Activated naive CD4-positive, alpha-beta T cell treated with anti-CD3 and anti-CD28 coated beads, Interleukin-2, amount 10 ng/mL, durations not matched to agents 7 days and 5 days (primary cell): Measurements from ENCODE around the gene FKBP8.

Source experiments
- CTCF ChIA-PET: fragments of 350-600 bp; sonication (Branson Sonifier 250); formaldehyde crosslinking; loops from one replicate; lab custom pipeline; 2021; ENCODE audit warnings: antibody characterized with exemption; lab: Charles Lee
- DNase-seq: peaks from one replicate; pipeline ENCODE4 v3.0.0-alpha.2; 2020
- H3K27ac Mint-ChIP-seq: one replicate; pipeline ENCODE4 v1.8.0; 2021; ENCODE audit warnings: mild to moderate bottlenecking, moderate library complexity, mixed read lengths
- H3K27me3 Mint-ChIP-seq: one replicate; pipeline ENCODE4 v1.8.0; 2021; ENCODE audit warnings: mild to moderate bottlenecking, mixed read lengths
- H3K36me3 Mint-ChIP-seq: one replicate; pipeline ENCODE4 v1.8.0; 2021; ENCODE audit warnings: mixed read lengths
- H3K4me1 Mint-ChIP-seq: one replicate; pipeline ENCODE4 v1.8.0; 2021; ENCODE audit warnings: mixed read lengths
- H3K4me3 Mint-ChIP-seq: one replicate; pipeline ENCODE4 v1.8.0; 2021; ENCODE audit warnings: mild to moderate bottlenecking, moderate library complexity, mixed read lengths
- H3K9me3 Mint-ChIP-seq: one replicate; pipeline ENCODE4 v1.8.0; 2021; ENCODE audit warnings: mixed read lengths

Gene FKBP8

DNA sequence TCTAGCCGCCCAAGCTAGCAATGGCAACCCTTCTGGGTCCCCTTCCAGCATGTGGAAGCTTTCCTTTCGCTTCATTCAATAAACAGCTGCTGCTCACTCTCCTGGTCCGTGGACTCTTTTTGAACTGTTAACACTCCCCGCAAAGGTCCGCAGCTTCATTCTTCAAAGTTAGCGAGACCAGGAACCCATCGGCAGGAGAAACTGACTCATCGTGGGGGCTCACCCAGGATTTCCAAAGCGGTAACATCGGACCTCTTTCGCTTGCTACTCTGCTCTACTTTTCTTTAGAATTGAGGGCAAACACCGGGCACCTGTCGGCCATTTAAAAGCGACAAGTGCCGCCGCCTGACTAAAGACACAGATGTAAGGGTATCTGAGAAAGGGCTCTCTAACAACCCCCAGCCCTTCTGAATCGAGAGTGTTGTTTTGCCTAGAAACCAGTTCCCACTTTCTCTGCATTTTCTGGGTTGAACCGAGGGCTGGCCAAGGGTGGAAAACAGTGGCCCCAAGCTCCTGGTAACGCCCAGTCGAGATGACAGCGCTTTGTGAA, 34.1 kb upstream of the FKBP8 start:
- Mint-ChIP-seq H3K27me3 (no peaks in the 10 kb centered on the region), H3K36me3 (peaks cover 35% of the 10 kb centered on the region), H3K4me1 (peaks cover 22% of the 10 kb centered on the region), H3K9me3 (no peaks in the 10 kb centered on the region), H3K4me3 (no peak overlapping the region), H3K27ac (no peak overlapping the region)
- CTCF ChIA-PET, result interaction anchor here (1.4 kb wide), 1 partner anchor 11 kb away, joined by 5 read pairs; the partner anchor contains the start of gene REX1BD
- DNase-seq, result no peak

DNA sequence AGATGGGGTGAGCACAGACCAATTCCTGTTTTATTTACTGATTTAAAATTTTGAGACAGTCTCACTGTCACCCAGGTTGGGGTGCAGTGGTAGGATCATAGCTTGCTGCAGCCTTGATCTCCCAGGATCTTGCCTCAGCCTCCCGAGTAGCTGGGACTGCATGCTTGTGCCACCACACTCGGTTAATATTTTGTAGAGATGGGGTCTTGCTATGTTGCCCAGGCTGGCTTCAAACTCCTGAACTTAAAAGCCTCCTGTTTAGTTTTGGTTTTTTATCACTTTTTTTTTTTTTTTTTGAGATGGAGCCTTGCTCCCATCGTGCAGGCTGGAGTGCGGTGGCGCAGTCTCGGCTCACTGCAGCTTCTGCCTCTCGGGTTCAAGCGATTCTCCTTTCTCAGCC, 33.0 kb upstream of the FKBP8 start:
- CTCF ChIA-PET, result no interaction called here
- DNase-seq, result no peak
- H3K27ac Mint-ChIP-seq, result no peak overlapping the region
- peaks cover 31% of the 10 kb centered on the region for H3K4me1 Mint-ChIP-seq
- peaks cover 40% of the 10 kb centered on the region for H3K36me3 Mint-ChIP-seq
- no peaks in the 10 kb centered on the region for H3K27me3 Mint-ChIP-seq
- H3K9me3 Mint-ChIP-seq, result no peaks in the 10 kb centered on the region
- H3K4me3 Mint-ChIP-seq, result no peak overlapping the region

DNA sequence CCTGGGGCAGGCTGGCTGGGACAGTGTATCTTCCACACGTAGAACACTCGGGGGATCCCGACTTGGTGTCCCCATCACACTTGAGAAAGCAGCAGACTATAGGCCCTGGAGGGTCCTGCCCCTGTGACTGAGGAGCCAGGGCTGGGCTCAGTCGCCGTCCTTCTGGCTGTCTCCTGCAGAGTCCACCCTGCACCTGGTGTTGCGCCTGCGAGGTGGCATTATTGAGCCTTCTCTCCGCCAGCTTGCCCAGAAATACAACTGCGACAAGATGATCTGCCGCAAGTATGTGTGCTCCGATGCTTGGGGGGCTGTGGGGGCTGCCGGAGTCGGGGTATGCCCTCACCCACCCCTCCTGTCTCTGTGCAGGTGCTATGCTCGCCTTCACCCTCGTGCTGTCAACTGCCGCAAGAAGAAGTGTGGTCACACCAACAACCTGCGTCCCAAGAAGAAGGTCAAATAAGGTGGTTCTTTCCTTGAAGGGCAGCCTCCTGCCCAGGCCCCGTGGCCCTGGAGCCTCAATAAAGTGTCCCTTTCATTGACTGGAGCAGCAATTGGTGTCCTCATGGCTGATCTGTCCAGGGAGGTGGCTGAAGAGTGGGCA, 31.4 kb upstream of the FKBP8 start:
- H3K4me3 Mint-ChIP-seq, result no peak overlapping the region
- CTCF ChIA-PET, result no interaction called here

DNA sequence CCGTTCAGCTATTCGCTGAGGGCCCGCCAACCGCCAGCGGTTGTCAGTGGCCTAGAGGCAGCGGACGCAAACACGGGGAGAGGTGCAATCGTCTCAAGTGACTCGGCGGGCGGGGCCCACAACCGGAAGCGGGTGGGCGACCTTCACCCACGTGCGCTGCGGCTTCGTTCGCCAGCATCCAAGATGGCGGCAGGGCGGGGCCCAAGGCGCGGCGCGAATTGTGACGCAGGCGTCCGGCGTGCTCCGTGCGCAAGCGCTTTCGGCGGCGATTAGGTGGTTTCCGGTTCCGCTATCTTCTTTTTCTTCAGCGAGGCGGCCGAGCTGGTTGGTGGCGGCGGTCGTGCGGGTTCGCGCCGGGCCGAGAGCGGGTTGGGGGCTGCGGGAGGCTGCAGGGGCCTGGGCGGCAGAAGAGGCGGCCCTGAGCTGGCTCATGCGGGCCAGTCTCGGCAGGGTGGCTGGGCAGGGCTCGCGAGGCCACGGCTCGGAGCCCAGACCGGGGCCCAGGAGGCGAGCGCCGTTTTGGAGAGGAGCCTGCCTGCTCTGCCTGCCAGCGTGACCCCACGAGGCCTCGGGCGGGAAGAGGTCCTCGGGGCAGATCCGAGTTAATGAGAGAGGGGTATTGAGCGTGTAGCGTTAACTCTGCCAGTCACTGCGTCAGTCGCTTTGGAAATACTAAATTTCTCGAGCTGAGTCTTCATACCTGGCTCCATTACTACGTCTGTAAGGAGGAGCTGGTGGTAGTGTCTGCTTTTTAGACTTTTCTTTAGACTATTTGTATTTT, 28.4 kb upstream of the FKBP8 start, which contains the start of gene UBA52:
TSS of gene UBA52 (plus strand) at position 294 of the 781 bp plus-strand sequence. CDS start 1,444 bp downstream, outside the sequence.
- no peaks in the 10 kb centered on the region for H3K27me3 Mint-ChIP-seq
- H3K36me3 Mint-ChIP-seq, result peaks cover 52% of the 10 kb centered on the region
- DNase-seq, result peak; percentile 99
- peak within 1 kb of the TSS; percentile 81 for H3K4me3 Mint-ChIP-seq
- H3K4me1 Mint-ChIP-seq, result peaks cover 32% of the 10 kb centered on the region
- peak within 1 kb of the TSS; percentile 98 for H3K27ac Mint-ChIP-seq
- CTCF ChIA-PET, result interaction anchor here (0.6 to 3.5 kb wide), 6 partner anchors 9 to 103 kb away, joined by 3 to 24 read pairs (median 8); partner anchors contain the start of genes ELL, FKBP8 and REX1BD
- no peaks in the 10 kb centered on the region for H3K9me3 Mint-ChIP-seq

More for the DNA sequence above, 31.4 kb upstream of the FKBP8 start:
- no peak for DNase-seq
- Mint-ChIP-seq H3K27ac (no peak overlapping the region), H3K27me3 (no peaks in the 10 kb centered on the region), H3K36me3 (peaks cover 43% of the 10 kb centered on the region), H3K4me1 (peaks cover 35% of the 10 kb centered on the region), H3K9me3 (no peaks in the 10 kb centered on the region)

DNA sequence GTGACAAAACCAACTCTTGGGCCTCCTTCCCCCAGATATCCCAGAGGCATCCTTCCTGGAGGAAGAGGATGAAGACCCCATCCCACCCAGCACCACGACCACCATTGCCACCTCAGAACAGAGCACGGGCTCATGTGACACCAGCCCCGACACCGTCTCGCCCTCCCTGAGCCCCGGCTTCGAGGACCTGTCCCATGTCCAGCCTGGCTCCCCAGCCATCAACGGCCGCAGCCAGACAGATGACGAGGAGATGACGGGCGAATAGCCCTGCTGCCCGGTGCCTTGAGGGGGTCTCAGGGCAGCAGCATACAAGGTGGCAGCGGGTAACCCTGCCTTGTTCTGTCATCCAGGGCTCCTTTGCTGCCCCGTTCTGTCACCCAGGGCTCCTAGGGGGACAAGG, 25.0 kb upstream of the FKBP8 start:
- no peaks in the 10 kb centered on the region for H3K9me3 Mint-ChIP-seq
- no peak overlapping the region for H3K27ac Mint-ChIP-seq
- no peak overlapping the region for H3K4me3 Mint-ChIP-seq
- CTCF ChIA-PET, result interaction anchor here (1.4 kb wide), 1 partner anchor 21 kb away, joined by 3 read pairs; the partner anchor contains the start of gene REX1BD
- peaks cover 47% of the 10 kb centered on the region for H3K36me3 Mint-ChIP-seq
- no peak for DNase-seq
- no peaks in the 10 kb centered on the region for H3K27me3 Mint-ChIP-seq
- H3K4me1 Mint-ChIP-seq, result peaks cover 22% of the 10 kb centered on the region

DNA sequence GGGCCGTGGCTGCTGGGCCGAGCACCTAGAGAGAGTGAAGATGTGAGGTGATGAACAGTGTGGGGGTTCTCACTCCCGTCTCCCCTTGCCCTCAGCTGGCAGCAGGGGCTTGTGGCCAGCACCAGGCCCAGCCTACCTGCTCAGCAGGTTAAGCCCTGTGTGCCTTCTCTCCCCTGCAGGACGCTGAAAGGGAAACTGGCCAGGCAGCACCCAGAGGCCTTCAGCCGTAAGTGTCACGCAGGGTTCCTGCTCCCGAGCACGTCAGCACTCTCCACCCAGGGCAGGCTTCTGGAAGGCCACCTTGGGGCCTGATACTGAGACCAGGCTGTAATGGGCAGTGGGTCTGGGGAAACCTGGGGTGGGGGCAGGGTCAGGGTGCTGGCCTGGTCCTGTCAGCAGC, 23.6 kb upstream of the FKBP8 start:
- Mint-ChIP-seq H3K36me3 (peaks cover 41% of the 10 kb centered on the region), H3K4me1 (peaks cover 9% of the 10 kb centered on the region), H3K4me3 (no peak overlapping the region), H3K27ac (no peak overlapping the region), H3K27me3 (no peaks in the 10 kb centered on the region), H3K9me3 (no peaks in the 10 kb centered on the region)
- CTCF ChIA-PET, result interaction anchor here (1.4 kb wide), 1 partner anchor 22 kb away, joined by 3 read pairs; the partner anchor contains the start of gene REX1BD
- DNase-seq, result no peak

DNA sequence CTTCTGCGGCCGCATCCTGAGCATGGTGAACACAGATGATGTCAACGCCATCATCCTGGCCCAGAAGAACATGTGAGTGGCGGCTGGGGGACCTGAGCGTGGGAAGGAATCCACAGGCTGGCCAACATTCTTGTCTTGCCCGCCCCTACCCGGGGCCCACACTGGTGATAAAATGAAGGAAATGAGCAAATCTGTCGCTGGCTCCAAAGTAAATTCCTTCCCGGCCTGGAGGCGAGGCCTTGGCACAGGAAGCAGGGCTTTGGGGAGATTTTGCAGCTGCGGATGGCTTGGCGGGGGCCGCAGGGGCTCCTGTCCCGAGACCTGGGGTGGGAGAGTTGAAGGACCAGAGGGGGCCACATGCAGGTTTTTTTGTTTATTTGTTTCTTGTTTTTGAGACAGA, 18.7 kb upstream of the FKBP8 start:
- no peak for DNase-seq
- Mint-ChIP-seq H3K4me3 (no peak overlapping the region), H3K27ac (no peak overlapping the region), H3K4me1 (peaks cover 23% of the 10 kb centered on the region), H3K27me3 (no peaks in the 10 kb centered on the region), H3K9me3 (no peaks in the 10 kb centered on the region), H3K36me3 (peaks cover 22% of the 10 kb centered on the region)
- CTCF ChIA-PET, result no interaction called here

DNA sequence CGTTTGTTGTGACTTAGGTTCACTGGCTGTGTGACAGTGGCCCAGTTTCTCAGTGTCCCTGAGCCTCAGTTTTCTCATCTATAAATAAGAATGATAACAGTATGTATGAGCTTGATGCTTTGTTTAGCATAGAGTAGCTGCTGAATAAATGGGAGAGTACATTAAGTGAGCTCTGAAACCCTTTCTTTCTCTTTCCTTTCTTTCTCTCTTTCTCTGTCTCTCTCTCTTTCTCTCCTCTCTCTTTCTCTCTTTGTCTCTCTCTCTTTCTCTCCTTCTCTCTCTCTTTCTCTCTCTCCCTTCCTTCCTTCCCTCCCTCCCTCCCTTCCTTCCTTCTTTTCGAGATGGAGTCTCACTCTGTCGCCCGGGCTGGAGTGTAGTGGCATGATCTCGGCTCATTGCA, 16.3 kb upstream of the FKBP8 start:
- Mint-ChIP-seq H3K4me3 (peak overlapping the region; percentile 91), H3K9me3 (no peaks in the 10 kb centered on the region), H3K27me3 (no peaks in the 10 kb centered on the region), H3K4me1 (peaks cover 25% of the 10 kb centered on the region), H3K27ac (peak overlapping the region; percentile 96), H3K36me3 (peaks cover 14% of the 10 kb centered on the region)
- CTCF ChIA-PET, result interaction anchor here (1.0 to 3.9 kb wide), 2 partner anchors 16 to 29 kb away, joined by 3 to 14 read pairs; partner anchors contain the start of genes FKBP8 and REX1BD
- no peak for DNase-seq

DNA sequence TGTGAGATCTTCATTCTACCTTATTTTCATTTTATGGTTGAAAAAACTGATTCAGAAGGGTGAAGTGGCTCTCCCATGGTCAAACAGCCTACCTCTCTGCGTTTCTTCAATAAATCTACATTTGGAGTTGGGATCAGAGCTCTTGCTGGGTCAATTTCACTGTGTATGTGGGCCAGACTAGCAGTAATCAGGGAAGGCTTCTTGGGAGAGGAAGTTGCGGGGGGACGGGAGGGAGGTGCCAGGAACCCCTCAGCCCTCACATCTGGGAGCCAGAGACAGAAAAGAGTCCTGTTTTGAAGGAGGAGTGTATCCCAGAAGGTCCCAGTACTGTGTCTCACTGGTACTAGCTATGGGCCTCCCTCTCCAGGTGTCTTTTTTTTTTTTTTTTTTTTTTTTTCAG, 15.2 kb upstream of the FKBP8 start:
- Mint-ChIP-seq H3K27ac (peak overlapping the region; percentile 96), H3K4me3 (peak overlapping the region; percentile 91), H3K4me1 (peaks cover 25% of the 10 kb centered on the region), H3K9me3 (no peaks in the 10 kb centered on the region), H3K27me3 (no peaks in the 10 kb centered on the region), H3K36me3 (peaks cover 11% of the 10 kb centered on the region)
- CTCF ChIA-PET, result interaction anchor here (1.3 to 3.9 kb wide), 4 partner anchors 15 to 107 kb away, joined by 4 to 14 read pairs (median 8); partner anchors contain the start of genes FKBP8 and REX1BD
- no peak for DNase-seq

DNA sequence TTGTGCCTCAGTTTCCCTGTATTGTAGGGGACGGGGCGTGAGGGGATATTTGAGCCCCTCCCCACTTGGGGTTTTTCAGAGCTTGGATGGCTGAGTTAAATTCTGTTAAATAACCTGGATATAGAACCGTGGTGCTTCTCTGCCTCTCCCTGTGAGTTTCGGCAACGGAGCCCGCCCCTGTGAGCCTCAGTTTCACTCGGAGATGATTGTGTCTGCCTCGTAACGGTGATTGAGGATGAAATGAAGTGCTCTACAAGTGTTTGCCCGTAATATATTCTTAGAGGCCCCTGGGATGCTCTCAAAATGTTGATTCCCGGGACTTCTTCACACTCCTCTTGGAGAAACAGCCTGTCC, 14.8 kb upstream of the FKBP8 start:
- CTCF ChIA-PET, result interaction anchor here (1.3 to 3.9 kb wide), 4 partner anchors 14 to 107 kb away, joined by 4 to 14 read pairs (median 8); partner anchors contain the start of genes FKBP8 and REX1BD
- no peaks in the 10 kb centered on the region for H3K27me3 Mint-ChIP-seq
- peaks cover 25% of the 10 kb centered on the region for H3K4me1 Mint-ChIP-seq
- peaks cover 10% of the 10 kb centered on the region for H3K36me3 Mint-ChIP-seq
- H3K9me3 Mint-ChIP-seq, result no peaks in the 10 kb centered on the region
- DNase-seq, result no peak
- H3K4me3 Mint-ChIP-seq, result peak overlapping the region; percentile 91
- H3K27ac Mint-ChIP-seq, result peak overlapping the region; percentile 96

DNA sequence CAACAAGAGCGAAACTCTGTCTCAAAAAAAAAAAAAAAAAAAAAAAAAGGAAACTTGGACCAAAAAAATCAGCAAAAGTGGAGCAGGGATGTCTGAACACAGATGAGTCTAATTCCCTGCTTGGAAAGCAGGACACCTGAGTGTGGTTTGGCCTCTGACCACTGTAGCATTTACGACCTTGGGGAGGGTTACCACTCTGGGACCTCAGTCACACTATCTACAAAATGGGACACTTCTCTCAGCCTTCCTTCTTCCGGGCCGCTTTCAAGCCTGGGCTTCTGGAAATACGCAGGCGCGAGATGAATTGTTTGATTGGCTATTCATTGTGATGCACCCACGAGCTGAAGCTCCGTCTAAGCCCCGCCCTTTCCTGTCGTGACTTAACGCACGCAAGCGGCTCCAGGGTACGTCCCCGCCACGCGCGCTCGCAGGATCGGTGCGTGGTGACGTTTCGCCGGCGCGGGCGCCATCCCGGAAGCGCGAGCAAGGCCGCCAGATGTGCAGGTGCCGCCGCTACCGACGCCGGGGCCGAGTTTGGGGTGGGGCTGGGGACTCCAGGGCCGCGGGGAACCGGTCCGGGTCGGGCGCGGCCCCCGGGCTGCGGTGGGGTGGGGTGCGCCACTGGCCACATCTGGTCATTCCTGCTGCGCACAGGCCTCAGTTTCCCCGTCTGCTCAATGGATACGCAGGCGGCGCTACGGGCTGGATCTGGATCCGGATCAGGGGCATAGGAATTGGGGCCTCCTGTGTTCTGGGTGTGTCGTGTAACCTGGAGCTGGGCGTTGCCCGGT, 14.2 kb upstream of the FKBP8 start, which contains the start of gene KXD1:
TSS of gene KXD1 (plus strand) at position 460 of the 791 bp plus-strand sequence. CDS start 4,187 bp downstream, outside the sequence.
- CTCF ChIA-PET, result interaction anchor here (1.3 to 3.9 kb wide), 4 partner anchors 14 to 106 kb away, joined by 4 to 14 read pairs (median 8); partner anchors contain the start of genes FKBP8 and REX1BD

DNA sequence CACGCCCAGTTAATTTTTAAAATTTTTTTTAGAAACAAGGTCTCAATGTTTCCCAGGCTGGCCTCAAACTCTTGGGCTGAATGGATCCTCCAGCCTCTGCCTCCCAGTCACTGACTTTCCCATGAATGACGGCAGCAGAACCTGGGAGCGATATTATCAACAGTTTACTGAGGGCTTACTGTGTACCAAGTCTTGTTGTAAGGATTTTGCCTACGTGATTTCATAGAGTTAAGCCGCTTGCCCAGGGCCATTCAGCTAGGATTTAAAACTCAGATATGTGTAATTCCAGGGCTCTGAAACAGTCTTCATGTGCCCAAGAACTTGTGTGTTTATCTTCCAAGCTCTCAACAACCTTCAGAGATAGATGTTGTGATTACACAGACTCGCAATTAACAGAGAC, 8.3 kb upstream of the FKBP8 start:
- H3K27ac Mint-ChIP-seq, result no peak overlapping the region
- no peaks in the 10 kb centered on the region for H3K36me3 Mint-ChIP-seq
- CTCF ChIA-PET, result interaction anchor here (1.4 kb wide), 1 partner anchor 41 kb away, joined by 3 read pairs; no protein-coding TSS in a partner anchor
- no peaks in the 10 kb centered on the region for H3K4me1 Mint-ChIP-seq
- DNase-seq, result no peak
- H3K4me3 Mint-ChIP-seq, result no peak overlapping the region
- no peaks in the 10 kb centered on the region for H3K9me3 Mint-ChIP-seq
- H3K27me3 Mint-ChIP-seq, result peaks cover 34% of the 10 kb centered on the region

More for the DNA sequence above, 14.2 kb upstream of the FKBP8 start, which contains the start of gene KXD1:
- Mint-ChIP-seq H3K27me3 (peaks cover 3% of the 10 kb centered on the region), H3K36me3 (peaks cover 7% of the 10 kb centered on the region), H3K4me3 (peak within 1 kb of the TSS; percentile 91), H3K4me1 (peaks cover 25% of the 10 kb centered on the region), H3K9me3 (no peaks in the 10 kb centered on the region), H3K27ac (peak within 1 kb of the TSS; percentile 96)
- DNase-seq, result peak; percentile 99

DNA sequence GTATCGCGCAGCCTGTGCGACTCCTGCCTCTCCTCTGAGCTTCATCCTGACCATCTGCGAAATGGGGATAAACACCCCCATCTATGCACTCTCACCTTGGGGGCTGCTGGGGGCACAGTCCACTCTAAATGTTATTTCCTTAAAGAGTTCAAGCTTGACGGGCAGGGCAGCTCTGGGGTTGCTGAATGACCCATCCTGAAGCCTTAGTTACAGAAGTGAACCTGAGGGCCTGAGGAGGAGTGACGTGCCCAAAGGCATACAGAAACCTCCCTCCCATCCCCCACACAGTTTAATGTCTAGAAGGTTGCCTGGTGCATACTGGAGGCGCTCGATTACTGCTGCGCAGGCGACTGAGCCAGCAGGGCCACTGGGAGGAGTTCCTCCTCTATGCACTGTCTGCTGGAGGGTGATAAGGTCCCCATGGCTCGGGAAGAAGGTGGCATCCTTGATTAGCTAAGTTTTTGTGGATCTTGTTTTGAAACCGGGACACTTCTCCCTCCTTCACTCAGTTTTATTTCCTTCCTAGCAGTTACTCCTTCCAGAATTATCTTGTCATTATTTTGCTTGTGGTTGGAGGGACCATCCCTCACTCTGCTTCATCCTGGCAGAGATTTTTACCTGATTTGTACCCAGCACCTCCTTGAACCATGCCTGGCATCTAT, 572 bp upstream of the FKBP8 start:
- H3K36me3 Mint-ChIP-seq, result peaks cover 12% of the 10 kb centered on the region
- CTCF ChIA-PET, result interaction anchor here (0.6 to 2.3 kb wide), 15 partner anchors 10 to 303 kb away, joined by 3 to 19 read pairs (median 3); partner anchors contain the start of genes KXD1, REX1BD and UBA52
- peaks cover 25% of the 10 kb centered on the region for H3K27me3 Mint-ChIP-seq
- H3K4me1 Mint-ChIP-seq, result peaks cover 34% of the 10 kb centered on the region
- peak; percentile 89 for DNase-seq
- H3K27ac Mint-ChIP-seq, result peak overlapping the region; percentile 99
- H3K4me3 Mint-ChIP-seq, result peak overlapping the region; percentile 96
- H3K9me3 Mint-ChIP-seq, result no peaks in the 10 kb centered on the region
